Glutamatergic neuron (in vitro differentiated cells): ENCODE measurements around the gene TLR4. TPM values are rescaled to one million over a fixed set of nuclear protein-coding genes. Genes with fewer than 3 reads are reported as not detected.

Source experiments
- DNase-seq: peaks from one replicate; pipeline ENCODE4 v3.0.0; 2022
- H3K27ac Mint-ChIP-seq: one replicate; pipeline ENCODE4 v1.8.0; 2020; ENCODE audit warnings: mild to moderate bottlenecking, mixed read lengths, inconsistent platforms; ENCODE audit not compliant: unreplicated experiment
- H3K27me3 Mint-ChIP-seq: one replicate; pipeline ENCODE4 v1.8.0; 2020; ENCODE audit warnings: mild to moderate bottlenecking, moderate library complexity, mixed read lengths, inconsistent platforms; ENCODE audit not compliant: unreplicated experiment
- H3K36me3 Mint-ChIP-seq: one replicate; pipeline ENCODE4 v1.8.0; 2020; ENCODE audit warnings: mild to moderate bottlenecking, mixed read lengths, inconsistent platforms; ENCODE audit not compliant: unreplicated experiment
- H3K4me1 Mint-ChIP-seq: one replicate; pipeline ENCODE4 v1.8.0; 2020; ENCODE audit warnings: mild to moderate bottlenecking, low read depth, mixed read lengths, inconsistent platforms; ENCODE audit not compliant: unreplicated experiment
- H3K4me3 Mint-ChIP-seq: one replicate; pipeline ENCODE4 v1.8.0; 2020; ENCODE audit warnings: mild to moderate bottlenecking, mixed read lengths, inconsistent platforms; ENCODE audit not compliant: unreplicated experiment
- H3K9me3 Mint-ChIP-seq: one replicate; pipeline ENCODE4 v1.8.0; 2020; ENCODE audit warnings: mild to moderate bottlenecking, moderate library complexity, mixed read lengths, inconsistent platforms; ENCODE audit not compliant: unreplicated experiment
- total RNA-seq: library from RNA; stranded (reverse); fragmentation: NEBNext Ultra II Directional; extraction: Animal tissue kit (Norgen Biotek cat#: 25700); gene quantifications from one replicate; pipeline ENCODE4 v1.2.1, GENCODE V29; 2021; ENCODE audit not compliant: unreplicated experiment
- TF ChIP-seq, protein P1 (sequence below): fragments of 200-600 bp; sonication (generic); IDR thresholded peaks from one replicate; pipeline ENCODE4 v1.5.0; 2021; ENCODE audit not compliant: partially characterized antibody, unreplicated experiment

Gene TLR4
- total RNA-seq, 1 donor from 2014 or later: not detected

DNA sequence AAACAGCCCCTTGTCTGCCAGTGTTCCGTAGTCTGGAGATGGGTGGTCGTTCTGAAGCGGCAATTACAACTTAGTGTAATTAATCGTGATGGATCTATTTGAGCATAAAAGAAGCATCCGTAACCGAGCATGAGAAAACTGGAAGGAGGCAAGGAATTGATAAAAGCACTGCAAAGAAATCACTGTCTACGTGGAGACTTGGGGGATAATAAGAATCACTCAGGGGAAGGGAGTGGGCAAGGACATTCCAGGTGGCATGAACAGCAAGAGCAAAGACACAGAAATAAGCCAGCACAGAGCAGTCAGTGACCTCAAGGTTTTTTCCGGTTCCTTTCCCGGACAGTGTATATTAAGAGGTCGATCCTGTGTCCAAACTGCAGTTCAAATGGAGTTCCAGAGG lies 35.0 kb downstream of the TLR4 start:
- Mint-ChIP-seq H3K4me1 (peaks cover 4% of the 10 kb centered on the region), H3K9me3 (no peaks in the 10 kb centered on the region), H3K27ac (no peak overlapping the region), H3K36me3 (no peaks in the 10 kb centered on the region), H3K4me3 (no peak overlapping the region), H3K27me3 (no peaks in the 10 kb centered on the region)
- DNase-seq: no peak
- TF ChIP-seq, protein P1, sequence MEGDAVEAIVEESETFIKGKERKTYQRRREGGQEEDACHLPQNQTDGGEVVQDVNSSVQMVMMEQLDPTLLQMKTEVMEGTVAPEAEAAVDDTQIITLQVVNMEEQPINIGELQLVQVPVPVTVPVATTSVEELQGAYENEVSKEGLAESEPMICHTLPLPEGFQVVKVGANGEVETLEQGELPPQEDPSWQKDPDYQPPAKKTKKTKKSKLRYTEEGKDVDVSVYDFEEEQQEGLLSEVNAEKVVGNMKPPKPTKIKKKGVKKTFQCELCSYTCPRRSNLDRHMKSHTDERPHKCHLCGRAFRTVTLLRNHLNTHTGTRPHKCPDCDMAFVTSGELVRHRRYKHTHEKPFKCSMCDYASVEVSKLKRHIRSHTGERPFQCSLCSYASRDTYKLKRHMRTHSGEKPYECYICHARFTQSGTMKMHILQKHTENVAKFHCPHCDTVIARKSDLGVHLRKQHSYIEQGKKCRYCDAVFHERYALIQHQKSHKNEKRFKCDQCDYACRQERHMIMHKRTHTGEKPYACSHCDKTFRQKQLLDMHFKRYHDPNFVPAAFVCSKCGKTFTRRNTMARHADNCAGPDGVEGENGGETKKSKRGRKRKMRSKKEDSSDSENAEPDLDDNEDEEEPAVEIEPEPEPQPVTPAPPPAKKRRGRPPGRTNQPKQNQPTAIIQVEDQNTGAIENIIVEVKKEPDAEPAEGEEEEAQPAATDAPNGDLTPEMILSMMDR: no peak

DNA sequence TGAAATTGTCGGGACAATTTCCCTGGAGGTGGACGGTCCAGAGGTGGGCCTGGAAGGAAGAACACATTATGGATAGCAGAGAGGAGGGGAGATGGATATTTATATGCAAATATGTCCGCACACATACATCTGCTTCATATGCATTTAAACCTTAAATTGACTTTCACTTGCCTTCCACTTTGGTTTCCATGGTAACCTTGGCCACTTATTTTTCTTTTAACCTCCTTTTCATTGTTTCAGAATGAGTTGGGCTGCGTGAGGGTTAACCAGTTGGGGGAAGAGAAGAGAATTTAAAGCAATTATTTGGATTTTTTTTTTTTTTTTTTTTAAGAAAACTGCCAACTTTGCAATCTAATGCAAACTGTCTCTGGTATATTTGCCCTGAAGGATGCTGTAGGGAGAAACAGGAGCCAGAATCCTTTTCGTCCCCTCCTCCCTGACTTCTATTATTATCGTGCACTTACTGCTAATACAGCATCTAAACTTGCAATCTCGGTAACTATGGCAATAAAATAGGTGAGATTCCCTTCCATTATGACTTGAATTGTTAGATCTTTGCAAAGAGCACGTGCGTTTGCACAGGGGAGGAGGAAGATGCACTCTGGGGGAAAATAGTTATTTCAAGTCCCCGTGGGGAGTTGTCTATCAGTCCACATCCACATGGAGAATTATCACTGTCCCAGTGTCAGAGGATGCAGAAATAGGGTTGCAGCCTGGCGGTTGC lies 35.6 kb downstream of the TLR4 start:
- Mint-ChIP-seq H3K9me3 (no peaks in the 10 kb centered on the region), H3K27me3 (no peaks in the 10 kb centered on the region), H3K36me3 (no peaks in the 10 kb centered on the region), H3K4me3 (no peak overlapping the region), H3K4me1 (peaks cover 3% of the 10 kb centered on the region), H3K27ac (no peak overlapping the region)
- DNase-seq: no peak
- TF ChIP-seq, protein P1: no peak

DNA sequence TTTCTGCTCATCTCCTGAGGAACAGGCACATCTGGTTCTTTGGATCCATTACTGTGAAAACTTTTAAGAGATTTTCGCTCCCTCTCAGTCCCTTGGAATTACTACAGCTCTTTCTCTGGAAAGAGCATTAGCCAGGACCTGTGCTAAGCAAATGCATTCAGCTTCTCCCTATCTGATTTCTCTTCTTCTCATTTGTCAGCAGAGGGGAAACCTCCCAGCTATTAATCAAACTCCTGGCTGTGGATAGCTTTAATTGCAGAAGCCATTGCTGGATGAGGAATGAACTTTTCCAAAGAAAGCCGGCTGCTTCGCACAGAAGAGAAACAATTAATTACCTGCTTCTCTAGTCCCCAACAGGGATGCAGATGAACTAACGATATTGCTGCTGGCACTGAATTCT lies 37.9 kb downstream of the TLR4 start:
- TF ChIP-seq, protein P1: no peak
- Mint-ChIP-seq H3K9me3 (no peaks in the 10 kb centered on the region), H3K27ac (no peak overlapping the region), H3K36me3 (no peaks in the 10 kb centered on the region), H3K4me1 (peaks cover 7% of the 10 kb centered on the region), H3K4me3 (no peak overlapping the region), H3K27me3 (no peaks in the 10 kb centered on the region)
- DNase-seq: no peak

DNA sequence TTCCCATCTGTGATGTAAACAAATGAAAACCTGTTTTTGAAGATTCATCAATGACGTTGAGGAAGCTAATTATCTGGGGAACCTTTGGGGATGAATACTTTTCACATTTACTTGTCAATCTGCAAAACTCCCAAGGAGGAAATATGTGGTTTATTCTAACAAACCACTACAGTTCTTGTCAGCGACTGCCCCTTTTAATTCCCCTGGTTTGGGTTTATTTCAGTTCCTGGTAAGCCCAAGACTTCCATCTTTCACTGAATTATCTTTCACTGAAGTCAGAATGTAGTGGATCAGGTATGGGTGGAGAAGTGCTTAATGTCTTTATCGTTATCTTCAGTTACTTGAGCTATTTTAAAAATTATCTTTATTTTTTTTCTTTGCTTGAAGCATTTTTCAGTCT lies 40.2 kb downstream of the TLR4 start:
- Mint-ChIP-seq H3K4me1 (peaks cover 7% of the 10 kb centered on the region), H3K27me3 (no peaks in the 10 kb centered on the region), H3K27ac (no peak overlapping the region), H3K36me3 (no peaks in the 10 kb centered on the region), H3K4me3 (no peak overlapping the region), H3K9me3 (no peaks in the 10 kb centered on the region)
- no peak for DNase-seq
- TF ChIP-seq, protein P1: no peak

DNA sequence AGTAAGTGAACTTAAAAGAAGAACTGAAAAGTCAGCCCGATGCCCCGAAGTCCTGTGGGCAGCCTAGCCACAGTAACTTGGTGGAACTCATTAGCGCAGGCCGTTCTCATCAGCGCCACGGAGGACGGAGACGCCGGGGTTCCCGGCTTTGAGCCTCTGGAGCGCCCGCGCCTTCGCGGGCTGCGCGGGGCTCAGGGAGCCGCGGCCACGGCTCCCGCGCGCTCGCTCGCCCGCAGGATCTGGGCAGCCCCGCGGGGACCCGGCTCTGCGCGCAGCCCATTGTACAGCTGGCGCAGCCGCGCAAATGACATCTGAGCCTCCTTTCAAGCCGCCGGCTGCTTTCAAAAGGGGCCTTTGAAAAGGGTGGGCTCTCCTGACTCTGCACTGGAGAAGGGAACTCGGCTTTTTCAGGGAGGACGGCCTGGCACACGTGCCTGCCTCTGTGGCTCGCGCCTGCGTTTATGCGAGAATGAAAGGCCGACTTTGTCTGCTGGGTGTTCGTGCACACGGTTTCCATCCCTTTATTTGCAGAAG lies 40.7 kb downstream of the TLR4 start:
- DNase-seq: peak; percentile 64
- peaks cover 7% of the 10 kb centered on the region for H3K4me1 Mint-ChIP-seq
- H3K9me3 Mint-ChIP-seq: no peaks in the 10 kb centered on the region
- peak overlapping the region; percentile 36 for H3K27ac Mint-ChIP-seq
- H3K36me3 Mint-ChIP-seq: no peaks in the 10 kb centered on the region
- no peaks in the 10 kb centered on the region for H3K27me3 Mint-ChIP-seq
- TF ChIP-seq, protein P1: no peak
- H3K4me3 Mint-ChIP-seq: peak overlapping the region; percentile 74
